Measurements from ENCODE around the gene ERC1.

- no peak for TF ChIP-seq GATA2 (IDR thresholded peaks at IDR 0.05; ENCODE audit: low read depth, low read length)
- TF ChIP-seq GATA3 (IDR thresholded peaks at IDR 0.05; ENCODE audit: low read depth, low read length), result no peak
Observed at GRCh38 chr12:1501001-1501400, 510.0 kb downstream of the ERC1 start.
